Activated gamma-delta T cell treated with Interleukin-2 at 50 U/mL for 16 hours (primary cell): ENCODE results near the gene SYNRG.
"Not testable (repeated sequence)": the region's sequence is repeated elsewhere in the genome, so short reads cannot be mapped to it uniquely, and the experiment has no call there.

ENCODE experiments used
- DNase-seq: peaks from one replicate; pipeline ENCODE4 v3.0.0-alpha.2; 2020

Gene SYNRG

DNA sequence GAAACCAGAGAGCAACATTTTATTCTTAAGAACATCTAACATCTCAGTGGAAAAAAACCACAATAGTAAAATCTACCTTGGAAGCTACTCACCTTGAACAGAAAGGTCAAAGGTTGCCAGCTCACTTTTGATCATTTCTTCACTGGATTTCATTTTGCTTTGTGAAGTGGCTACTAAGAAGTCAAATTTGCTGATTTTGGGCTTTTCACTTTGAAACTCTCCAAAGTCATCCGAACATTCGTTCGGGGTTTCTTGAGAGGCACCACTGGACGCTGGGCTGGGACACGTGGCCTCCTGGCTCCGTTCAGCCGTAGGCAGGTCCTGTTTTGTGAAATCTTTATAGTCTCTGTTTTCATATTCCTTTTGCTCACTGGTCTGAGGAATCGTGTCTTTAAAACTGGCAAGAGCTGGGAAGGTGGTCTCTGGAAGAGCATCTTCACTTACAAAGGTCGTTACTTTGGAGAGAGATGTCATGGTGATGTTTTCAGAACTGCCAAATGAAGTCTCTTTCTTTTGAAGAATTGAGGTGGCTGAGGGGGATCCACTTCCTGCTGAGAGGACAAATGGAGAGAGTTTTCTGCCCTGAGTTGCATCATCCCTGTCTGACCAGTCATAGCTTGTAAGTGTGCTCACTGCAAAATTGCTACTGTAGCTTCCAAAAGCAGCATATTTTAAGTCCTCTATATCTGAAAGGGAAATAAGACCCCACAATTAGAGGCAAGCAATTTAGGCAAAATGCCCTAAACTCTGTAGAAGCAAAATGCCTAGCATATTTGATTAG is 67.1 kb downstream of the SYNRG start:
- DNase-seq: no peak

DNA sequence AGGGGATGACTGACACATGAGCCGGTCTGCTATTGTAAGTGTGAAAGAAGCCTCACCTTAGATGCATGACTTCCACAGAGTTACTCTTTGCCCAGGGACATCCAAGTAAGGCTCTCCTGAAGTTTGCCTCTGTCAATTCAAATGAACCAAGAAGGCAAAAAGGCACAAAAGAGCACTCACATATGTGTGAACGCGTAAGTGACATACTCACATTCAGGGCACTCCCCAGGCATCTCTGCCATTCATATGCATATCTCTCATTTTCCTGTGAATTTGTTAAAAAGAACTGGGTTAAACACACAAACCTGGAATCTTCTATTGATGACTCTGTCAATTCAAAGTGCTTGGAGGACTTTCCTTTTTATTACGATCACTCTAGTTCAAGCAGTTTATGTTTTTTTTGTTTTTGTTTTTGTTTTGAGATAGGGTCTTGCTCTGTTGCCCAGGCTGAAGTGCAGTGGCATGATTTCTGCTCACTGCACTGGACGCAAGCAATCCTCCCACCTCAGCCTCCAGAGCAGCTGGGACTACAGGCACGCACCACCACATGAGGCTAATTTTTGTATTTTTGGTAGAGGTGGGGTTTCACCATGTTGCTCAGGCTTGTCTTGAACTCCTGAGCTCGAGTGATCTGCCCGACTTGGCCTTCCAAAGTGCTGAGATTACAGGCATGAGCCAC is 70.1 kb downstream of the SYNRG start:
- no peak for DNase-seq

DNA sequence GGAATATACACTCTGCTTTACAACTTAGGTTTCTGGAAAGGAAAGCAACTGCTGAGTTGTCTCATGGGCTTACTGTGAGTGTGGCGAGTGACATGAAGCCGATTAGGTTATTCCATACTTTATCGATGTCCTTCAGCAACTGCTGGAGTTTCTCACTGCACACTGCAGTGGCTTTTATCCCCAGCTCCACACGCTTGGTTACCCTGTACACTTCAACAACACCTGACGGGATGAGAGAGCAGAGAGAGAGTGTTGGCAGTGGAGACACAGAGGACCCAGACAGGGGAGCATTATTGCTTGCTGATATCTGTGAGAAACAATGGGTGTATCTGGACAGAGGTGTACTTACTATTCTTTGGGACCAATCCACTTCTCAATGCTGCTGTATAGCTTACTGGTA is 73.3 kb downstream of the SYNRG start:
- DNase-seq: no peak

DNA sequence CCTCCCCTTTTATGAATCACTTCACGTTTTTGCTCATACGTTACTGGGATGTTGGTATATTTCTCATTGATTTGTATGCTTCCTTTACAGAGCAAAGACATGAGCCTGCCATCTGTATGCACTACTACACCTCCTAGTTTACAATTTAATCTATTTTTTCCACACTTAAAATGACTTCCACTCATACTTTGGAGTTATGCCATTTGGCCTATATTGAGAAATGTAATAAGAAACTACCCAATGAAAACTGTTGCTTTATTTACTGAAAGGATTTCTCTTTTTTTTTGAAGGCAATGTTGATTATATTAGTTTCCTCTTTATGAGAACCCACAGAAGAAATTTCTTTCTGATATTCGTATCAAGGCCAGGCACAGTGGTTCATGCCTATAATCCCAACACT is 76.5 kb downstream of the SYNRG start:
- DNase-seq: no peak

DNA sequence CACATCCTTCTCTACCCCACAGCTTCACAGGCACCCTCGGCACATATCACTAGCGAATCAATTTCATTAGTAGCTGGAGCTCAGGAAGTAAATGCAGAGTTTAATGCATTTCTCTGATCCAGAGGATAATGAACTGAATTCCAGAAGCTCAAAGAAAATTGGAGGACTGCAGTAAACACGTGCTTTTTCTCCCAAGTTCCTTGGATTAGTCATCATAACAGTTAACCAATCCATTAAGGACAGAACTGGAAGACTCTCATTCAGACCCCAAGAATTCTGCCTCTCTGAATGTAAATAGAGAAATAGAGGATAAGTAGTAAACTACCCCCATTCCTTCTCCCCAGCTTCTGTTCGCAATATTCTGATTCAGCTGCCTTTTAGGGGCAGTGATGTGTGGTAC is 78.8 kb downstream of the SYNRG start:
- DNase-seq: no peak

DNA sequence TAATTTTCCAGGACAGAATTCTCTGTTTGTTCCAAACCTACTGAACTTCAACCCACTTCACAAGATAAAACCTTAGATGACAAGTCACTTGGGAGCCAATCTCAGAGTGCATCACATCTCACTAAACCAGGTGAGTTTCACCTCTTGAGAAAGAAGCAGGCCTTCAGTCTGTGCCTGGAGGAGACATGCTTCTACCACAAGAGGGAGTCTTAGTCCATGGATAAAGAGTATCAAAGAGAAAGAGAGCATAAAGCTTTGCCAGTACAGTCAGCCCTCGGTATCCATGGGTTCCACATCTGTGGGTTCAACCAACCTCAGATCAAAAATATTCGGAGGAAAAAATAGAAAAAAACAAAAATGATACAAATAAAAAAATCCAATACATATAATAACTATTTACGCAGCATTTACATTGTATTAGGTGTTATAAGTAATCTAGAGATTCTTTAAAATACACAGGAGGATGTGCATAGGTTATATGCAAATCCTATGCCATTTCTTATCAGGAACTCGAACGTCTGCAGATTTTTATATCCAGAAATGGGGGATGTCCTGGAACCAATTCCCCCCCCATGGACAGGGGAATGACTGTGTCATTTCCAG is 81.9 kb downstream of the SYNRG start:
- no peak for DNase-seq

DNA sequence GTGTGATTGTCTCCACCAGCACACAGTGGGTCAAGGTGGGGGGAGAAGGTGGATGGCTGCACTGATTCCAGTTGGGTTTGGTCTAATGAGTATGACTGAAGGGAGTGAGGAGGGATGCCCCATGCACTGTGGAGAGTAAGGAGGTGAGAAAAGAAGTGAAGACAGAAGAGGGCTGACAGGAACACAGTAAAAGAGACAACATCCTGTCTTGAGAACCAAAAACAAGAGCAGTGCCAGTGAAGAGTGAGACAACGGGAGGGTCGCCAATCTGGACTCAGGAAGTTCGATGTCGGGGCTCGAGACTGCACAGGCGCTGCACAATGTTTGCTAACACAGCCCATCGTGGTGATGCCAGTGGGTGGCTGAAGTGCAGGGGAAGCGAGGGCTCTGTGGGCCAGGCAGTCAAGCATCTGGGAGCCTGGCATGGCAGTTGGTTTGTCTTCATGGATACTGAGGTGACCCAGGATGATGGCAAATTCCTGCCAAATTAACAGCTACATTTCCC is 85.5 kb downstream of the SYNRG start:
- DNase-seq: no peak

DNA sequence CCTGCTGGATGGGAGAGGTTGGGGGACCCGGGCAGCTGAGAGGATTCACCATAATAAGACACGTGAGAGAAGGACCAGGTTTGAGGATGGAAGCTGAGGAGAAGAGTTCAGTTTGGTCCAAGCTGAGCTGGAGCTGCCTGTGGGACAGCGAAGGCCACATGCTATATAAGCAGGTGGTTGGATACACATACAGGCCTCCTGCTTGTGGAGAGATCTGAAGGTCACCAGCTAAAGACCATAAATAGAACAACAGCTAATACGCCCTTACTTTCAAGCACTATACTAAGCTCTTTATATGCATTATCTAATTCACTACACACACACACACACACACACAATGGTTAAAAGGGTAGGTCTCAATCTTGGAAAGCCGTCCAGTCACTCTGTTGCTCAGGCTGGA is 87.4 kb downstream of the SYNRG start:
- DNase-seq: no peak

DNA sequence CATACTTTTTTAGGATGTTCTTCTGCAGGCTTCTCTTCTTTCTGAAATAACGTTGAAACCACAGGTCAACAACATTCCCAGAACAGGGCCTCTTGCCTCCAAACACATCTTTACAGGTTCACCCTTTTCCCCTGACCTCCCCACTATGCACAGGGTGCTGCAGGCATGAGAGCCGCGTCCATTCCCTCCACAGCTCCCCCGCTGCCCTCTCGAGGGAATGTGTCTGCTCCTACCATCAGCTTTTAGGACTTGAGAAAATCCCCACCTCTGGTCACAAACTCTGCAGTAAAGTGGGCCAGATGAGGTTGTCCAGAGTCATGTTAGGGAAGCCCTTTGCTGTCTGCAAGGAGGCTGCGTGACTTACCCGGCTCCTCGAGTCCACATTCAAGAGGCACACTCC is 89.0 kb downstream of the SYNRG start:
- no peak for DNase-seq

DNA sequence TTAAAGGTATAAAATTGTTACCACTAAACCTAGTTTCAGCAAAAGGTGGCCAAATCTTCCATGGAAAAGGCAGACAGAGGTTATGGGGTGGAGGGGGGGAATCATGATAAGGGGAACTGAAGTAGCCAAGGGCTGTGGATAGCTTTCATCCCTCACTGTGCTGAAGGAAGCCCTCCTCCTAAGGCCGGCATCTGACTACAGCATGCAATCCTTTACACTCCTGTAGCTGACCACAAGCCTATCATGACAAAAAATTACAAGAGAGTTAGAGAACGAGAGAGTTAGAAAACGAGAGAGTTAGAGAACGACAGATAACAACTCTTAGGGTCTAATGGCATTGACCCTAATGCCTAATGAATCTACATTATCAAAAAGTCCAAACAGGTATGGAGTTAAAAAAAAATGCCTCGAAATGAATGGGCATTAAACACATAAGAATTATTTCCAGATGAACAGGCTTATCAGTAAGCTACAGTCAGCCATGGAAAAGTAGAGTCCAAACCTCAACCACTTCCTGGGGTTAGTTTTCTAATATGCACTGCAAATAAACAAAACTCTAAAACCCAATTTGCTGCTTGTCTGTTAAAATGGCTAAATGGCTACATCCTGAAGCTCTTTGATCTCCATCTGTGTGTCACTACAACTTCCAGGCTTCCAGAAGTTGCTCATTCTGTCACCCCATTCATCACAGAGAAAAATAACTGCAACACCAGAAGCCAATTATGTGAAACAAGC is 89.8 kb downstream of the SYNRG start:
- DNase-seq: no peak

DNA sequence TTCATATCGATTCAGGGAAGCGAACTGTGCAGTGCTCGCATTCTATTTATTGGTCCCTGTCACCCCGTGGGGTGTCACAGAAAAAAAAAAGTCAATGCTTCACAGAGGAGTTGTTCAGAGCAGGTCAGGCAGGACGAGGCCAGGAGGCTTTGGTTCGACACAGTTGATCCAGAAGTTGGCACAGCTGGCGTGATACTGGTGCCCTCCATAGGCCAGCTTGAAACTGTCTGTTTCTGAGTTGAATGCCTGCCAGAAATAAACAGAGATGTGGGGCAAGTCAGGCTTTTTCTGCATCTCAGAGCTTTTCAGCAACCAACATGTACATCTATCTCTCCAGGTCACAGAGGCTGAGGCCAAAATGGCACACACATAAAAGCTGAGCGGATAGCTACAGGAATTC is 90.4 kb downstream of the SYNRG start:
- DNase-seq: no peak

DNA sequence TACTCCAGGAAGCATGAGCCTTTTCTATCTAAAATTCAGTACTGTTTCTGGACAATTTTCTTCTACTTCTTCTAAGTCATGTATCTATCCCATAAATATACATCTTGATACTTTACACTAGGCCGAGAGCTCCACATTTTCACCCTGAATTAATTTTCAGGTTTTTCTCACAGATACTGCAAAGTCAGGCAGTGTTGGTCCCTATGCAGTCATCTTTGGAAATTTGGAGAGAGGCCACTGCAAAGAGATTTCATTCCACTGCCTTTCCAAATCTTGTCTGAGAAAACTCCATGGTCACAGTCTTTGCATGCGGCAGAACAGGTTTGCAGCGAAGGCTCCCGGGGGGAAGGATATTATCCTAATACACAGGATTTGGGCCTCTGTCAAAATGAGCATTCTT is 91.3 kb downstream of the SYNRG start:
- DNase-seq: no peak

DNA sequence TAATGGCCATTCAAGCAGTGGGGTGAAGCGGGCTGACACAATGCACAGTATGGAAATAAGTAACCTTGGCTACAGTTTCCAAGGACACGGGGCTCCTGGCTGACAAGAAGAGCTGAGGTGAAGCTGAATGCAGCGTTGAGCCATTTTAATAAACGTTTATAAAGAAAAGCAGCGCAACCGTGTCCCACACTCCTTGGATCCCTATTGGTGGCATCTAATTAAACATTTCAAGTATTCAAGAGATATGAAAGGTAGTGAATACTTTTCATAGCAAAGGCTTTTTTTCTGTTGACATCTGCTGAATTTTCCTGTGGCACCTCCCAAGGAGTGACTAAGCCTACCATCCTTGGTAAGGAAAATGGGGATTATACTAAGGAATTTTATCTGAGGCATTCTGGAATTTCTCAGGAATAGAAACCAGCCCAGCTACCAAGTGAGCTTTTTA is 93.1 kb downstream of the SYNRG start:
- no peak for DNase-seq

DNA sequence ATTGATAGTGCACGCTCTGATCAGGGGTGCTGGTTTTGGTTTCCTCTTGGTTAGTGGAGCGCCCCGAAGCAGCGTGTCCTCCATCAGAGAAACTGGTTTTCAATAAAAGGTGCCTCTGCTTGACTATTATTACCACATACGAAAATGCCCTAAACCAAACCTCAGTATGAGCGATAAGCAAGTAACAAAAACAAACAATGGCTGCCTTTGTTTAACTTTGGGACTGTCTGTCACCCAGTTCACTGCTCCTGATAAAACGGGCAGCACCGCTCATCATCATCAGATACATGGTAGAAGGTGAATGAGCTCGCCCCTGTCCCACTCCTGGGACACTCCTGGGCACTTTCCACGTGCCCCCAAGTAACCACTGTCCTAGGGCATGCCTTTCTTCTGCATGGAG is 95.5 kb downstream of the SYNRG start:
- no peak for DNase-seq

DNA sequence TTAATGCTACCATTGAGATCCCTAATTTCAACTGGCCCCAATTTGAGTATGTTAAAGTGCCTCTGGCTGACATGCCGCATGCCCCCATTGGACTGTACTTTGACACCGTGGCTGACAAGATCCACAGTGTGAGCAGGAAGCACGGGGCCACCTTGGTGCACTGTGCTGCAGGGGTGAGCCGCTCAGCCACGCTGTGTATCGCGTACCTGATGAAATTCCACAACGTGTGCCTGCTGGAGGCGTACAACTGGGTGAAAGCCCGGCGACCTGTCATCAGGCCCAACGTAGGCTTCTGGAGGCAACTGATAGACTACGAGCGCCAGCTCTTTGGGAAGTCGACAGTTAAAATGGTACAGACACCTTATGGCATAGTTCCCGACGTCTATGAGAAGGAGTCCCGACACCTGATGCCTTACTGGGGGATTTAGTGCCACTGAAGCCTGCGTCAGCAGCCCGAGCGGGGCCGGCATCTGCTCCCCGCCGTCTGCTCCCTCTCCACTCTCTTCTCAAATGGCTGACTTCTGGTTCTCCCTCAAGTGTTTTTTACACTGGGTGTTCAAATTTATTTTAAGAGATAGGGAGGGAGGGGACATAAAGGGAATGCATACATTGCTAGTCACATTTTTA is 96.7 kb downstream of the SYNRG start:
- DNase-seq: no peak

DNA sequence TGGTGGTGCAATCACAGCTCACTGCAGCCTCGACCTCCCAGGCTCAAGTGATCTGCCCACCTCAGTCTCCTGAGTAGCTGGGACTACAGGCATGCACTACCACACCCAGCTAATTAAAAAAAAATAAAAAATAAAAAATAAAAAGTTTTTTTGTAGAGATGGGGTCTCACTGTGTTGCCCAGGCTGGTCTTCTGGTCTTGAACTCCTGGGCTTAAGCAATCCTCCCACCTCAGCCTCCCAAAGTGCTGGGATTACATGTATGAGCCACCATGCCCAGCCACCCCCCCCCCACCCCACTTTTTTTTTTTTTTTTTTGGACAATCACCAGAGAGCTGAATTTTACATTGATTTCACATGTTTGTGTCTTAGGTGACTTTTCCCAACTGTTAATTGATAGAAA is 97.6 kb downstream of the SYNRG start:
- not testable (repeated sequence) for DNase-seq

DNA sequence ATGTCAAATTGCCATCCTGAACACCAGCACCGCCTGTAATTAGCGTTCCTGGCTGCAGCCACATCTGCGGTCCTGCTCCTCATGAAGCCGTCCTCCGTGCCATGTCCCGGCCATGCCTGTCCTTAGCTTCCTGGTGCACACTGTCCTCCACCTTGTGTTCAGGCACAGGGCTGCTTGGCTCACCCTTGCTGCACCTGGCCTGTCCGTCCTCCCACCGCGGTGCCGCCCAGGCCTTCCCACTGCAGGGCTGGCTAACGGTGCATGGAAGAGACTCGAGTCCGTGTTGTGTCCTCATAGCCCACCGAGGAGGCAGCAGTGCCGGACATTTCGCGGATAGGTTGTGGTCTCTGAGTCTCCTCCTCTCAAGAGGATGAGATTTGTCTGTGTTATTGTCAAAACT is 99.2 kb downstream of the SYNRG start:
- DNase-seq: no peak

DNA sequence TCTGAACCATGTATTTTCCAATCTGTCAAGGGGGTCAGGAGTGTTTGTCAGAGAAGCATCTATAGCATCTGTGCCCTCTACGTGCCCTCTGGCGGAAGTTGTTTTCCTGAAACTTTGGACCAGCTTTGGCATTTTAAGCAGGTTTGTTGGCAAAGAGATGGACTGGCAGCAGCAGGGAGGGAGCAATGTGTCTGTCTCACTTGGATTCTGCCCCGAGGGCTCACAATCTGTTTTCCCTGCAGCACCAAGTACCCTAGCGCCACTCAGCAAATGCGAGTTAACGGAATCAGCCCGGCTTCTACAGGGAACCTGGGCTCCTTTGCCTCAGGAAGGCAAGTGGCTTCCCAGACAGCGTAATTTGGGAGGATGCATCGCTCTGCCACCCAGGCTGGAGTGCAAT is 102.1 kb downstream of the SYNRG start:
- DNase-seq: no peak

DNA sequence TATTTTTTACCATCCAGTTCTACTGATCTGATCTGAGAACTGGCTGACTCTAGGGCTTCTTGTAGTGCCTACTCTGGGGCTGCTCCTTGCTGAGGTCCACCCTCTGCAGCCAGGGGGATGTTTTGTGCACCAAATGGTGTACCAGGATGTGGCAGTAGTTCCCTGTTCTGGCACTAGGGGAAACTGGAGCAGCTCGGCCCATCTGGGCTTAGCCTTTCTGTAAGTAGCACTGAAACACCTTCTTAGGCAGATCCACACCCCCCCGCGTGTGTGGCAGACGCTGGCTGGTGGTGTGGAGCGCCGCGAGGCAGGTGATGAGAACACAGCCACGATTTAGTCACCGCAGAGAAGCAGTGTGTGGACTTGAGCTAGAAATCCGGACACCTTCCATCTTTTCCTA is 102.5 kb downstream of the SYNRG start:
- DNase-seq: peak; percentile 11

DNA sequence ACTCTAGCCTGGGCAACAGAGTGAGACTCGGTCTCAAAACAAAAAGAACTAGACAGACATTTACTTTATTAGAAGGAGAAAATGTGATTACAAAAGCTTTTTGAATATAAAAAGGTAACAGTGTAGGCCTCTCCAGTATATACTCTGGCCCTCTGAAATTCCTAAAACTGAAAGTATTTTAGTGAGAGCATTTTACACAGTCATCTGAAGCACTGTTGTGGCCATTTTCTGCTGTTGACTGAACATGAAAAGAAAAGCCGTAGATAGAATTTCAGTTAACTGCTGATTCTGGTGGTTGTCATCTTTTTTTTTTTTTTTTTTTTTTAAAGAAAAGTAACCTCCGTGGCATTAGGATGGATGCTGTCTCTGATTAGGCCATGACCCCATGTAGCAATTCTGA is 103.9 kb downstream of the SYNRG start:
- DNase-seq: no peak

DNA sequence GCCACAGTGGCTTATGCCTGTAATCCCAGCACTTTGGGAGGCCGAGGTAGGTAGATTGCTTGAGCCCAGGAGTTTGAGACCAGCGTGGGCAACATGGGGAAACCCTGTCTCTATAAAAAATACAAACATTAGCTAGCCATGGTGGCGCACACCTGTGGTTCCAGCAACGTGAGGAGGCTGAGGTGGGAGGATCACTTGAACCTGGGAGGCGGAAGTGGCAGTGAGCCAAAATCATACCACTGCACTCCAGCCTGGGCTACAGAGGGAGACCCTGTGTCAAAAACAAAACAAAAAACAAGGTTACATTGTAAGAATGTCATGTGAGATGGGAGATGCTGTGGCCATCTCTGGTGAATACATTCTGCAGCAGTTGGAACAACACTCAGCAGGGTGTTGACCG is 106.1 kb downstream of the SYNRG start:
- no peak for DNase-seq

DNA sequence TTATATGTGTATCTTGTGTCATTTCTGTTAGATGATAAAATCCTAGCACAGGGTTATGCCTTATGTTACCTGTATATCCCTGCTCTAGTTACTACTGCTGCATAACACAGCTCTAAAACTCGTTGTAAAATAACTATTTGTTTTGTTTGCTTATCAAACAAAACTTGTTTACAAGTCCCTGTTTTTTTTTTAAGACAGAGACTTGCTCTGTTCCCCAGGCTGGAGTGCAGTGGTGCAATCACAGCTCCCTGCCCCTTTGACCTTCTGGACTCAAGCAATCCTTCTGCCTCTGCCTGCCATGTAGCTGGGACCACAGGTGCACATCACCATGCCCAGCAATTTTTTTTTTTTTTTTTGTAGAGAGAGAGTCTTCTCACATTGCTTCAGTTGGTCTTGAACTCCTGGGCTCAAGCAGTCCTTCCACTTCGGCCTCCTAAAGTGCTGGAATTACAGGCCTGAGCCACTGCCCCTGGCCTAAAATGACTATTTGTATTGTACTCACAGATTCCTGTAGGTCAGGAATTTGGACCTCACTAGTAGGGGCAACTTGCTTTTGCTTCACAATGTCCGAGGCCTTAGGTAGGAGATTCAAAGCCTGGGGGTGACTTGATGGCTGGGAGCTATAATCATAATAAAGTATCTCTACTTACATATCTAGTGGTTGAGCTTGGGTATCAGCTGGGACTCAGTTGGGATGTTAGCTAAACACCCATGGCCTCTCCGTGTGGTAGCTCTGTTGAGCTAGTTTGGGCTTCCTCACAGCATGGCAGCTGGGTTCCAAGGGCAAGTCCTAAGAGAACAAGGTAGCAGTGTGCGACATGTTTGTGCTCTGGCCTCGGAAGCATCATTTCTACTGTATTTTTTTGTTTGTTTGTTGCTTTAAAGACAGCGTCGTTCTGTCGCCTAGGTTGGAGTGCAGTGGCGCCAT is 106.9 kb downstream of the SYNRG start:
- no peak for DNase-seq
